Astrocyte (in vitro differentiated cells and primary cell): Measurements from ENCODE around the gene MDFIC. TPM values are rescaled to one million over a fixed set of nuclear protein-coding genes. Genes with fewer than 3 reads are reported as not detected.

Experiments used
- DNase-seq: peaks from one replicate; pipeline ENCODE4 v3.0.0-alpha.2; 2010; ENCODE audit warnings: low read depth
- FAIRE-seq: peaks from 2 replicates; lab custom pipeline; 2011; peaks lifted over from hg19 to GRCh38; lab: Jason Lieb, UNC
- H2AFZ ChIP-seq: 2 replicates; pipeline ENCODE4 v1.6.0; 2012; ENCODE audit warnings: low read depth, low read length, inconsistent platforms
- H3K27ac ChIP-seq: 2 replicates; pipeline ENCODE4 v1.5.1; 2011; ENCODE audit warnings: low read depth, low read length, inconsistent platforms
- H3K27me3 ChIP-seq: 2 replicates; pipeline ENCODE4 v1.6.0; 2011; ENCODE audit warnings: low read length, inconsistent platforms; ENCODE audit not compliant: insufficient read depth
- H3K36me3 ChIP-seq: 2 replicates; pipeline ENCODE4 v1.5.1; 2011; ENCODE audit warnings: low read length, inconsistent platforms; ENCODE audit not compliant: insufficient read depth
- H3K4me1 ChIP-seq: 2 replicates; pipeline ENCODE4 v1.5.1; 2011; ENCODE audit warnings: low read length, inconsistent platforms; ENCODE audit not compliant: insufficient read depth
- H3K4me2 ChIP-seq: 2 replicates; pipeline ENCODE4 v1.6.0; 2012; ENCODE audit warnings: low read length, inconsistent platforms
- H3K4me3 ChIP-seq: 2 replicates; pipeline ENCODE4 v1.5.1; 2011; ENCODE audit warnings: low read depth, mild to moderate bottlenecking, low read length, inconsistent platforms; ENCODE audit not compliant: insufficient read depth
- H3K79me2 ChIP-seq: 2 replicates; pipeline ENCODE4 v1.6.0; 2012; ENCODE audit warnings: mild to moderate bottlenecking, low read length, inconsistent platforms; ENCODE audit not compliant: insufficient read depth
- H3K9ac ChIP-seq: 2 replicates; pipeline ENCODE4 v1.6.0; 2012; ENCODE audit warnings: mild to moderate bottlenecking, low read length, inconsistent platforms
- H3K9me3 ChIP-seq: 2 replicates; pipeline ENCODE4 v1.5.1; 2012; ENCODE audit warnings: low read depth, mild to moderate bottlenecking, low read length, inconsistent platforms; ENCODE audit not compliant: insufficient read depth
- H4K20me1 ChIP-seq: 2 replicates; pipeline ENCODE4 v1.6.0; 2012; ENCODE audit warnings: low read length, inconsistent platforms; ENCODE audit not compliant: insufficient read depth
- H3K27ac Mint-ChIP-seq: one replicate; pipeline ENCODE4 v1.8.0; 2021; ENCODE audit warnings: mild to moderate bottlenecking, mixed read lengths; ENCODE audit not compliant: unreplicated experiment
- H3K27me3 Mint-ChIP-seq: one replicate; pipeline ENCODE4 v1.8.0; 2021; ENCODE audit warnings: low read depth, mixed read lengths; ENCODE audit not compliant: unreplicated experiment
- H3K36me3 Mint-ChIP-seq: one replicate; pipeline ENCODE4 v1.8.0; 2021; ENCODE audit warnings: low read depth, mixed read lengths; ENCODE audit not compliant: unreplicated experiment
- H3K4me1 Mint-ChIP-seq: one replicate; pipeline ENCODE4 v1.8.0; 2021; ENCODE audit warnings: low read depth, mixed read lengths; ENCODE audit not compliant: unreplicated experiment
- H3K4me3 Mint-ChIP-seq: one replicate; pipeline ENCODE4 v1.8.0; 2021; ENCODE audit warnings: mild to moderate bottlenecking, moderate library complexity, mixed read lengths; ENCODE audit not compliant: unreplicated experiment
- H3K9me3 Mint-ChIP-seq: one replicate; pipeline ENCODE4 v1.8.0; 2021; ENCODE audit warnings: mild to moderate bottlenecking, mixed read lengths; ENCODE audit not compliant: unreplicated experiment
- CTCF ChIP-seq: IDR thresholded peaks from 2 replicates; pipeline ENCODE4 v1.5.1; 2011; ENCODE audit warnings: low read depth, mild to moderate bottlenecking, inconsistent platforms, low read length, moderate library complexity; ENCODE audit not compliant: insufficient read depth
- EZH2 ChIP-seq: IDR thresholded peaks from 2 replicates; pipeline ENCODE4 v1.6.1; 2012; ENCODE audit warnings: mild to moderate bottlenecking, low read length, inconsistent platforms; ENCODE audit not compliant: insufficient read depth
- total RNA-seq: library from RNA; stranded (reverse); gene quantifications from 2 replicates; pipeline ENCODE4 v1.2.1, GENCODE V29; 2021

The MDFIC gene
- total RNA-seq, 1 donor from 2014 or later: 20.3 TPM

GRCh38 chr7:115033917-115034459, 112.1 kb downstream of the MDFIC start:
- Histone ChIP-seq H3K27ac (no peak overlapping the region), H2AFZ (no peak overlapping the region), H3K36me3 (no peaks in the 10 kb centered on the region), H3K9me3 (no peaks in the 10 kb centered on the region), H3K79me2 (no peaks in the 10 kb centered on the region), H3K9ac (no peak overlapping the region), H3K4me3 (no peak overlapping the region), H3K27me3 (no peaks in the 10 kb centered on the region), H3K4me1 (no peaks in the 10 kb centered on the region), H4K20me1 (no peaks in the 10 kb centered on the region), H3K4me2 (no peak overlapping the region)
- Mint-ChIP-seq H3K27ac (no peak overlapping the region), H3K9me3 (no peaks in the 10 kb centered on the region), H3K36me3 (no peaks in the 10 kb centered on the region), H3K4me3 (no peak overlapping the region), H3K27me3 (no peaks in the 10 kb centered on the region), H3K4me1 (peaks cover 2% of the 10 kb centered on the region)
- DNase-seq (no peak), FAIRE-seq (no peak)
- no peak for TF ChIP-seq EZH2
- no peak for TF ChIP-seq CTCF

GRCh38 chr7:115034515-115034914, 112.6 kb downstream of the MDFIC start:
- Mint-ChIP-seq H3K36me3 (no peaks in the 10 kb centered on the region), H3K27ac (no peak overlapping the region)
- no peaks in the 10 kb centered on the region for H3K36me3 ChIP-seq

More at GRCh38 chr7:115034515-115034914, 112.6 kb downstream of the MDFIC start:
- Mint-ChIP-seq H3K4me1 (peaks cover 2% of the 10 kb centered on the region), H3K27me3 (no peaks in the 10 kb centered on the region), H3K9me3 (no peaks in the 10 kb centered on the region), H3K4me3 (no peak overlapping the region)
- no peaks in the 10 kb centered on the region for H3K4me1 ChIP-seq
- no peak overlapping the region for H3K9ac ChIP-seq
- H3K9me3 ChIP-seq: no peaks in the 10 kb centered on the region
- no peak overlapping the region for H3K27ac ChIP-seq
- no peak overlapping the region for H2AFZ ChIP-seq
- no peak for FAIRE-seq
- H4K20me1 ChIP-seq: no peaks in the 10 kb centered on the region
- H3K4me2 ChIP-seq: no peak overlapping the region
- DNase-seq: no peak
- no peaks in the 10 kb centered on the region for H3K79me2 ChIP-seq
- TF ChIP-seq CTCF: no peak
- no peak for TF ChIP-seq EZH2
- H3K27me3 ChIP-seq: no peaks in the 10 kb centered on the region
- H3K4me3 ChIP-seq: no peak overlapping the region
